Panc1 (cell line): ENCODE data around the gene SLF2.

ENCODE experiments used
- CTCF ChIP-seq: fragments of 450-650 bp; IDR thresholded peaks from 2 replicates; pipeline ENCODE4 v1.5.1; 2017; ENCODE audit warnings: mild to moderate bottlenecking
- POLR2AphosphoS5 ChIP-seq: IDR thresholded peaks from 2 replicates; pipeline ENCODE4 v1.6.1; 2012; ENCODE audit warnings: mild to moderate bottlenecking, low read depth, low read length, moderate library complexity

GRCh38 chr10:101007099-101007711 is 94.4 kb downstream of the SLF2 start:
- TF ChIP-seq CTCF (no peak), POLR2AphosphoS5 (no peak)
